Measurements from ENCODE around the gene TMEM200A. TPM values are rescaled to one million over a fixed set of nuclear protein-coding genes. Genes with fewer than 3 reads are reported as not detected.

Gene TMEM200A
- total and polyA plus RNA-seq, 2 experiments from 2014 or later = 23.0 to 32.9 TPM

- no peaks in the 10 kb centered on the region for H3K9me2 ChIP-seq (replicated peaks; ENCODE audit: insufficient read depth)
- H3K4me2 ChIP-seq = no peak overlapping the region
- peaks cover 11% of the 10 kb centered on the region for H3K4me1 ChIP-seq (ENCODE audit: insufficient read depth)
- no peak for TF ChIP-seq EZH2phosphoT487 (IDR thresholded peaks at IDR 0.05; ENCODE audit: low read depth, severe bottlenecking, unreplicated experiment)
- TF ChIP-seq CTCF (IDR thresholded peaks at IDR 0.05; ENCODE audit: poor library complexity) = no peak
- TF ChIP-seq EZH2 (IDR thresholded peaks at IDR 0.05; ENCODE audit: borderline replicate concordance) = no peak
- no peaks in the 10 kb centered on the region for H3K27me3 ChIP-seq
- peaks cover 57% of the 10 kb centered on the region for H3K79me2 ChIP-seq
- no peaks in the 10 kb centered on the region for H3K9me3 ChIP-seq (ENCODE audit: low read depth)
- H4K20me1 ChIP-seq (ENCODE audit: insufficient read depth, poor library complexity, severe bottlenecking) = no peaks in the 10 kb centered on the region
- no peak for DNase-seq (ENCODE audit: low spot score)
- no peak overlapping the region for H3K4me3 ChIP-seq
- no peak overlapping the region for H2AFZ ChIP-seq
- no peaks in the 10 kb centered on the region for H3K36me3 ChIP-seq (replicated peaks; ENCODE audit: insufficient read depth, low read depth)
- no peak overlapping the region for H3K27ac ChIP-seq
Observed at GRCh38 chr6:130381012-130381411, 15.2 kb downstream of the TMEM200A start.

DNA sequence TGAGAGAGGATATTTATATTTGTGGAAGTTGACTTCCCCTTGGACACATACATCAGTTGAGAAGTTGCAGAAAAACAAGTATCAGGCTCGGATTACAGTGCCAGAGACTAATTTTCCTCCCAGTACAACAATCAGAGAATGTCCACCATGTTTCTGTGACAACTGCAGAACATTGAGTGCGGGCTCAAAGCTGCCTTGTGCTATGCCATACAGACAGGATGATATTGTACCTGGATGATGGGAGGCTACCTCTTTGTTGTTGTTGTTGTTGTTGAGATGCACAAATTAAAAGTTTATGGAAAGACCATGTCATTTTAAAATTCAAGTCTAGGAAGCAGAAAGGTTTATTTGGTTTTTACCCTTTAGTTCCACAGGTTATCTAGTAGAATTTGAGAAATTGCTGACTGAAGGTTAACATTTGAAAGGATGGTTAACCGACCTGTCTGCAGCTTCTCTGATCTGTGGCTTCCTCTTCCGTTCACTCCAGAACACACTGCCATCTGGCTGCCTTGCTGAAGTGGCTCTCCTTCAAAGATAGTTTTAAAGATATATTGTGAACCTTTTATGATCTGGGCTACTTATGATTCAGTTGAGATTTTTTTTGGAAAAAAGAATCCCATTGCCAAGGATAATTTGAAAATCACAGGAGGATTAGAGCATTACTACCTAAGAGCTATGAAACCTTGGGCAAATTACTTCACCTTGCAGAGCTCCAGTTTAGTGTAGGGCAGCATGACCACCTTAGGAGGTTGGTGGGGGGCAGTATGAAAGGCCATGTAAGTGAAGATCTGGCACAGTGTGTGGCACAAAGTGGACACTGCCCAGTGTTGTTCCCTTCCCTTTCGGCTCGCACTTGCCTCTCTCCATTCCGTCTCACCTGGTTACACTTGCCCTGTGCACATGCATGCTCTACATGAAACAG lies 15.9 kb downstream of the TMEM200A start:
- 87% methylated on average over 7 of the region's 7 CpGs for WGBS (ENCODE audit: low lambda C conversion rate, missing lambda C conversion rate)
- Histone ChIP-seq H3K27ac (no peak overlapping the region), H4K20me1 (ENCODE audit: insufficient read depth, poor library complexity, severe bottlenecking) (no peaks in the 10 kb centered on the region), H3K27me3 (no peaks in the 10 kb centered on the region), H3K36me3 (replicated peaks; ENCODE audit: insufficient read depth, low read depth) (no peaks in the 10 kb centered on the region), H3K4me3 (no peak overlapping the region), H3K9me3 (ENCODE audit: low read depth) (no peaks in the 10 kb centered on the region), H3K79me2 (peaks cover 50% of the 10 kb centered on the region), H2AFZ (no peak overlapping the region), H3K4me2 (no peak overlapping the region), H3K9me2 (replicated peaks; ENCODE audit: insufficient read depth) (no peaks in the 10 kb centered on the region), H3K4me1 (ENCODE audit: insufficient read depth) (peaks cover 11% of the 10 kb centered on the region)
- DNase-seq (ENCODE audit: low spot score) = no peak
- TF ChIP-seq CTCF (IDR thresholded peaks at IDR 0.05; ENCODE audit: poor library complexity) = peak; percentile 3
- no peak for TF ChIP-seq EZH2 (IDR thresholded peaks at IDR 0.05; ENCODE audit: borderline replicate concordance)

GRCh38 chr6:130382872-130383490 lies 17.2 kb downstream of the TMEM200A start:
- H3K27me3 ChIP-seq = no peaks in the 10 kb centered on the region
- TF ChIP-seq CTCF (IDR thresholded peaks at IDR 0.05; ENCODE audit: poor library complexity) (no peak), EZH2phosphoT487 (IDR thresholded peaks at IDR 0.05; ENCODE audit: low read depth, severe bottlenecking, unreplicated experiment) (no peak), EZH2 (IDR thresholded peaks at IDR 0.05; ENCODE audit: borderline replicate concordance) (no peak)
- H3K4me2 ChIP-seq = no peak overlapping the region
- H4K20me1 ChIP-seq (ENCODE audit: insufficient read depth, poor library complexity, severe bottlenecking) = no peaks in the 10 kb centered on the region
- H3K79me2 ChIP-seq = peaks cover 48% of the 10 kb centered on the region
- WGBS (ENCODE audit: low lambda C conversion rate, missing lambda C conversion rate) = 85% methylated on average over 9 of the region's 9 CpGs
- no peak for DNase-seq (ENCODE audit: low spot score)
- no peaks in the 10 kb centered on the region for H3K36me3 ChIP-seq (replicated peaks; ENCODE audit: insufficient read depth, low read depth)
- peak overlapping the region; percentile 21 for H3K27ac ChIP-seq
- H3K4me3 ChIP-seq = no peak overlapping the region
- no peak overlapping the region for H2AFZ ChIP-seq
- H3K9me2 ChIP-seq (replicated peaks; ENCODE audit: insufficient read depth) = no peaks in the 10 kb centered on the region
- H3K9me3 ChIP-seq (ENCODE audit: low read depth) = no peaks in the 10 kb centered on the region
- peaks cover 5% of the 10 kb centered on the region for H3K4me1 ChIP-seq (ENCODE audit: insufficient read depth)
